KMS-11 (cell line): ENCODE data around the gene TMEM87B.
"Not testable (repeated sequence)": the region's sequence is repeated elsewhere in the genome, so short reads cannot be mapped to it uniquely, and the experiment has no call there.

ENCODE experiments used
- H2AFZ ChIP-seq: fragments of 200-600 bp; sonication (generic); 2 replicates; pipeline ENCODE4 v1.6.1; 2016; ENCODE audit warnings: antibody characterized with exemption, mixed run types, low read depth
- H3K27ac ChIP-seq: fragments of 200-600 bp; sonication (generic); 2 replicates; pipeline ENCODE4 v1.6.1; 2016; ENCODE audit warnings: mild to moderate bottlenecking, mixed run types
- H3K27me3 ChIP-seq: fragments of 200-600 bp; sonication (generic); 2 replicates; pipeline ENCODE4 v1.6.1; 2017; ENCODE audit warnings: mild to moderate bottlenecking, low read depth, mixed run types, moderate library complexity; ENCODE audit not compliant: insufficient read depth
- H3K36me3 ChIP-seq: fragments of 200-600 bp; sonication (generic); 2 replicates; pipeline ENCODE4 v1.6.1; 2017; ENCODE audit warnings: mild to moderate bottlenecking, mixed run types; ENCODE audit not compliant: insufficient read depth
- H3K4me1 ChIP-seq: fragments of 200-600 bp; sonication (generic); 2 replicates; pipeline ENCODE4 v1.6.1; 2016; ENCODE audit warnings: mild to moderate bottlenecking, low read depth, mixed run types; ENCODE audit not compliant: poor library complexity, severe bottlenecking
- H3K4me2 ChIP-seq: fragments of 200-600 bp; sonication (generic); 2 replicates; pipeline ENCODE4 v1.7.0; 2016; ENCODE audit warnings: mild to moderate bottlenecking, mixed run types
- H3K4me3 ChIP-seq: fragments of 200-600 bp; sonication (generic); IDR thresholded peaks from 2 replicates; pipeline ENCODE4 v1.6.1; 2017; ENCODE audit warnings: low read depth, low read length, mixed read lengths; ENCODE audit not compliant: insufficient read depth
- H3K79me2 ChIP-seq: fragments of 200-600 bp; sonication (generic); 2 replicates; pipeline ENCODE4 v1.6.1; 2016; ENCODE audit warnings: low read depth, mixed run types; ENCODE audit not compliant: insufficient read depth
- H3K9ac ChIP-seq: fragments of 200-600 bp; sonication (generic); 2 replicates; pipeline ENCODE4 v1.6.1; 2016; ENCODE audit warnings: mild to moderate bottlenecking, mixed run types
- H4K20me1 ChIP-seq: fragments of 200-600 bp; sonication (generic); 2 replicates; pipeline ENCODE4 v1.6.1; 2016; ENCODE audit warnings: mild to moderate bottlenecking, mixed run types; ENCODE audit not compliant: insufficient read depth
- CTCF ChIP-seq: fragments of 200-600 bp; sonication (generic); conservative IDR thresholded peaks from 2 replicates; pipeline ENCODE4 v1.6.1; 2017; ENCODE audit warnings: low read depth, mild to moderate bottlenecking, antibody characterized with exemption, low read length, moderate library complexity, mixed read lengths

Gene TMEM87B

GRCh38 chr2:112062894-112063293 lies 7.8 kb downstream of the TMEM87B start:
- Histone ChIP-seq H4K20me1 (no peaks in the 10 kb centered on the region), H3K27ac (no peak overlapping the region), H3K36me3 (0 out of 2 replicates have a peak, but pooled peaks cover 2% of the 10 kb centered on the region), H2AFZ (no peak overlapping the region), H3K79me2 (no peaks in the 10 kb centered on the region), H3K27me3 (no peaks in the 10 kb centered on the region), H3K4me1 (peaks cover 19% of the 10 kb centered on the region), H3K9ac (no peak overlapping the region), H3K4me3 (no peak overlapping the region), H3K4me2 (no peak overlapping the region)
- no peak for TF ChIP-seq CTCF

GRCh38 chr2:112065486-112065885 lies 10.4 kb downstream of the TMEM87B start:
- Histone ChIP-seq H3K9ac (no peak overlapping the region), H3K27me3 (no peaks in the 10 kb centered on the region), H3K4me1 (peaks cover 19% of the 10 kb centered on the region), H3K27ac (no peak overlapping the region), H4K20me1 (no peaks in the 10 kb centered on the region), H3K36me3 (0 out of 2 replicates have a peak, but pooled peaks cover 2% of the 10 kb centered on the region), H3K4me3 (no peak overlapping the region), H3K79me2 (no peaks in the 10 kb centered on the region), H3K4me2 (no peak overlapping the region), H2AFZ (no peak overlapping the region)
- no peak for TF ChIP-seq CTCF

- peak overlapping the region; percentile 7 for H3K4me2 ChIP-seq
- H2AFZ ChIP-seq = no peak overlapping the region
- H4K20me1 ChIP-seq = no peaks in the 10 kb centered on the region
- H3K36me3 ChIP-seq = 0 out of 2 replicates have a peak, but pooled peaks cover 2% of the 10 kb centered on the region
- H3K4me3 ChIP-seq = no peak overlapping the region
- no peak overlapping the region for H3K27ac ChIP-seq
- no peaks in the 10 kb centered on the region for H3K27me3 ChIP-seq
- TF ChIP-seq CTCF = no peak
- H3K9ac ChIP-seq = no peak overlapping the region
- H3K4me1 ChIP-seq = peaks cover 19% of the 10 kb centered on the region
- H3K79me2 ChIP-seq = no peaks in the 10 kb centered on the region
Observed at GRCh38 chr2:112065966-112066365, 10.9 kb downstream of the TMEM87B start.

- not testable (repeated sequence) for H4K20me1 ChIP-seq, H3K27ac ChIP-seq, H3K4me2 ChIP-seq, H2AFZ ChIP-seq, H3K79me2 ChIP-seq, H3K36me3 ChIP-seq, H3K27me3 ChIP-seq, H3K9ac ChIP-seq, H3K4me3 ChIP-seq
- peaks cover 19% of the 10 kb centered on the region for H3K4me1 ChIP-seq
Observed at GRCh38 chr2:112069794-112070193, 14.7 kb downstream of the TMEM87B start.

- no peak overlapping the region for H3K4me2 ChIP-seq
- H3K36me3 ChIP-seq = no peaks in the 10 kb centered on the region
- no peaks in the 10 kb centered on the region for H3K27me3 ChIP-seq
Observed at GRCh38 chr2:112073875-112074274, 18.8 kb downstream of the TMEM87B start.

More at GRCh38 chr2:112073875-112074274, 18.8 kb downstream of the TMEM87B start:
- H3K4me3 ChIP-seq = no peak overlapping the region
- no peak overlapping the region for H3K27ac ChIP-seq
- no peak for TF ChIP-seq CTCF
- no peaks in the 10 kb centered on the region for H3K79me2 ChIP-seq
- H3K4me1 ChIP-seq = no peaks in the 10 kb centered on the region
- no peaks in the 10 kb centered on the region for H4K20me1 ChIP-seq
- no peak overlapping the region for H3K9ac ChIP-seq
- no peak overlapping the region for H2AFZ ChIP-seq
